Spleen (tissue), 11 donors: ENCODE data around the gene GLT8D1. TPM values are rescaled to one million over a fixed set of nuclear protein-coding genes. Genes with fewer than 3 reads are reported as not detected.
"Not testable (repeated sequence)": the region's sequence is repeated elsewhere in the genome, so short reads cannot be mapped to it uniquely, and the experiment has no call there.

Experiments
- DNase-seq: peaks from one replicate; pipeline ENCODE4 v3.0.0-alpha.2; 2020
- H3K27ac ChIP-seq, 8 donors: fragments of 200-600 bp; sonication (generic) in 7 of 8; 1 replicate in 4 of 8; 2 replicates in 4 of 8; pipeline versions ENCODE4 v1.5.0 to v1.8.0; 2016 to 2021; ENCODE audit warnings: inconsistent platforms in 4 of 8, mild to moderate bottlenecking in 4 of 8, moderate library complexity in 1 of 8
- H3K27me3 ChIP-seq, 7 donors: fragments of 200-600 bp; sonication (generic) in 6 of 7; replicated peaks in 1 of 7; 1 replicate in 4 of 7; 2 replicates in 3 of 7; pipeline versions ENCODE4 v1.5.0 to v1.8.0; 2016 to 2021; ENCODE audit warnings: inconsistent platforms in 3 of 7, mild to moderate bottlenecking in 1 of 7
- H3K36me3 ChIP-seq, 6 donors: fragments of 200-600 bp; sonication (generic) in 5 of 6; 1 replicate in 4 of 6; 2 replicates in 2 of 6; pipeline versions ENCODE4 v1.5.0 to v1.8.0; 2016 to 2021; ENCODE audit warnings: inconsistent platforms in 2 of 6
- H3K4me1 ChIP-seq, 6 donors: fragments of 200-600 bp; sonication (generic) in 5 of 6; 1 replicate in 3 of 6; 2 replicates in 3 of 6; pipeline versions ENCODE4 v1.5.0 to v1.8.0; 2016 to 2021; ENCODE audit warnings: inconsistent platforms in 3 of 6
- H3K4me3 ChIP-seq, 8 donors: fragments of 200-600 bp; sonication (generic) in 7 of 8; 1 replicate in 4 of 8; 2 replicates in 4 of 8; pipeline versions ENCODE4 v1.5.0 to v1.8.0; 2016 to 2021; ENCODE audit warnings: inconsistent platforms in 4 of 8, mild to moderate bottlenecking in 4 of 8, moderate library complexity in 2 of 8
- H3K9me3 ChIP-seq, 8 donors: fragments of 200-600 bp; sonication (generic) in 7 of 8; 1 replicate in 4 of 8; 2 replicates in 4 of 8; pipeline versions ENCODE4 v1.5.0 to v1.8.0; 2016 to 2021; ENCODE audit warnings: inconsistent platforms in 4 of 8
- CTCF ChIP-seq, 11 experiments: fragments of 200-600 bp in 7 of 11; fragments of 450-650 bp in 4 of 11; sonication (generic) in 4 of 11; IDR thresholded peaks in 8 of 11; conservative IDR thresholded peaks in 3 of 11; 1 replicate in 7 of 11; 2 replicates in 4 of 11; pipeline versions ENCODE4 v1.4.0 to v1.8.0; 2016 to 2021; ENCODE audit warnings: antibody characterized with exemption in 11 of 11, inconsistent platforms in 4 of 11, mild to moderate bottlenecking in 1 of 11
- POLR2A ChIP-seq, 3 donors: fragments of 450-650 bp; IDR thresholded peaks; one replicate each; pipeline ENCODE4 v1.5.1; 2017; ENCODE audit warnings: antibody characterized with exemption in 3 of 3, mild to moderate bottlenecking in 1 of 3
- POLR2AphosphoS5 ChIP-seq, 3 donors: sonication (generic); formaldehyde crosslinking; IDR thresholded peaks; one replicate each; pipeline ENCODE4 v1.5.1; 2017; ENCODE audit warnings: antibody characterized with exemption in 3 of 3
- WGBS, 5 donors: extraction: QIAGEN DNeasy Blood & Tissue Kit in 3 of 5; methylation state at CpG; one replicate each; pipeline versions ENCODE4 v1.1.5 to v1.1.7; 2013 to 2018; 5-methylcytosine and 5-hydroxymethylcytosine counted together
- intact Hi-C: fragments of 100-400 bp; cut with DNase I; formaldehyde crosslinking; loops from one replicate; pipeline ENCODE4 v1.15.0; 2023; ENCODE audit warnings: low total_unique reads
- polyA plus RNA-seq, 3 donors: library from polyadenylated mRNA; stranded (reverse); fragments of 200-250 nt; gene quantifications; one replicate each; pipeline ENCODE4 v1.2.1, GENCODE V29; 2013
- total RNA-seq, 7 donors: library from RNA; depleted of rRNA in 3 of 7; stranded (reverse); fragments of >200 nt in 3 of 7; fragmentation: NEBNext Ultra II Directional in 4 of 7; extraction: Animal tissue kit (Norgen Biotek cat#: 25700) in 4 of 7; gene quantifications; one replicate each; pipeline versions ENCODE4 v1.1.0 to v1.2.1, GENCODE V29; 2016 to 2021
- donor health status: healthy with polysubstance abuse.
- donor health status: DM: no; HTN: no; CAD: no; lungs with moderate emphysema.
- donor health status: DM: no; HTN: no; CAD: no.
- donor health status: Bipolar disorder and iron deficiency.
- donor health status: healthy.
- donor health status: DM: no; HTN: no; CAD: no.
- donor health status: DM: yes; HTN: yes; CAD: no.

Gene GLT8D1
- total and polyA plus RNA-seq, 10 donors = 21.8 to 53.9 (median 30.9) TPM

- H3K27ac ChIP-seq = no peak overlapping the region
- H3K4me3 ChIP-seq = no peak overlapping the region
- H3K4me1 ChIP-seq = no peaks in the 10 kb centered on the region
- H3K36me3 ChIP-seq = peaks cover 0 to 99% (median 63%) of the 10 kb centered on the region in 6 donors
- WGBS, 5 donors = 86 to 98% (median 95%) methylated on average over 10 of the region's 10 CpGs
- intact Hi-C loops = no loop called here
- TF ChIP-seq CTCF (IDR thresholded peaks at IDR 0.05 in 8 of 11, conservative IDR thresholded peaks at IDR 0.05 in 3 of 11) (no peak), POLR2AphosphoS5 (IDR thresholded peaks at IDR 0.05) (no peak), POLR2A (IDR thresholded peaks at IDR 0.05) (no peak)
- DNase-seq = no peak
- no peaks in the 10 kb centered on the region for H3K27me3 ChIP-seq
- H3K9me3 ChIP-seq = peaks cover 0 to 43% (median 26%) of the 10 kb centered on the region in 8 donors
Measured at GRCh38 chr3:52733256-52733891, 27.8 kb upstream of the GLT8D1 start.

- no peak for DNase-seq
- Histone ChIP-seq H3K9me3 (peaks cover 0 to 48% (median 31%) of the 10 kb centered on the region in 8 donors), H3K4me1 (no peaks in the 10 kb centered on the region), H3K27me3 (no peaks in the 10 kb centered on the region), H3K27ac (no peak overlapping the region), H3K36me3 (peaks cover 0 to 94% (median 49%) of the 10 kb centered on the region in 6 donors), H3K4me3 (no peak overlapping the region)
- 83 to 98% (median 96%) methylated on average over 14 of the region's 14 CpGs for WGBS, 5 donors
- TF ChIP-seq CTCF (IDR thresholded peaks at IDR 0.05 in 8 of 11, conservative IDR thresholded peaks at IDR 0.05 in 3 of 11) (no peak), POLR2A (IDR thresholded peaks at IDR 0.05) (no peak), POLR2AphosphoS5 (IDR thresholded peaks at IDR 0.05) (no peak)
- intact Hi-C loops = no loop called here
Measured at GRCh38 chr3:52731590-52731989, 26.0 kb upstream of the GLT8D1 start.

GRCh38 chr3:52730681-52731080, 25.1 kb upstream of the GLT8D1 start:
- intact Hi-C loops = no loop called here
- H3K27me3 ChIP-seq = no peaks in the 10 kb centered on the region
- peaks cover 0 to 85% (median 42%) of the 10 kb centered on the region in 6 donors for H3K36me3 ChIP-seq
- H3K4me1 ChIP-seq = no peaks in the 10 kb centered on the region
- no peak overlapping the region for H3K27ac ChIP-seq
- DNase-seq = no peak
- no peak overlapping the region for H3K4me3 ChIP-seq
- H3K9me3 ChIP-seq = peaks cover 0 to 48% (median 31%) of the 10 kb centered on the region in 8 donors
- TF ChIP-seq POLR2AphosphoS5 (IDR thresholded peaks at IDR 0.05) (no peak), CTCF (IDR thresholded peaks at IDR 0.05 in 8 of 11, conservative IDR thresholded peaks at IDR 0.05 in 3 of 11) (no peak), POLR2A (IDR thresholded peaks at IDR 0.05) (no peak)

GRCh38 chr3:52728753-52729152, 23.2 kb upstream of the GLT8D1 start:
- H3K4me3 ChIP-seq, H3K27me3 ChIP-seq, intact Hi-C loops, DNase-seq, H3K27ac ChIP-seq, H3K4me1 ChIP-seq: not testable (repeated sequence)
- peaks cover 0 to 43% (median 30%) of the 10 kb centered on the region in 8 donors for H3K9me3 ChIP-seq
- H3K36me3 ChIP-seq = peaks cover 0 to 65% (median 29%) of the 10 kb centered on the region in 6 donors
- WGBS, 5 donors = 57 to 97% (median 92%) methylated on average over 3 of the region's 3 CpGs
